Glutamatergic neuron (in vitro differentiated cells): ENCODE measurements around the gene PRKAG3. TPM values are rescaled to one million over a fixed set of nuclear protein-coding genes. Genes with fewer than 3 reads are reported as not detected.

Experiments
- DNase-seq: peaks from one replicate; pipeline ENCODE4 v3.0.0; 2022
- H3K27ac Mint-ChIP-seq: one replicate; pipeline ENCODE4 v1.8.0; 2020; ENCODE audit warnings: mild to moderate bottlenecking, mixed read lengths, inconsistent platforms; ENCODE audit not compliant: unreplicated experiment
- H3K27me3 Mint-ChIP-seq: one replicate; pipeline ENCODE4 v1.8.0; 2020; ENCODE audit warnings: mild to moderate bottlenecking, moderate library complexity, mixed read lengths, inconsistent platforms; ENCODE audit not compliant: unreplicated experiment
- H3K36me3 Mint-ChIP-seq: one replicate; pipeline ENCODE4 v1.8.0; 2020; ENCODE audit warnings: mild to moderate bottlenecking, mixed read lengths, inconsistent platforms; ENCODE audit not compliant: unreplicated experiment
- H3K4me1 Mint-ChIP-seq: one replicate; pipeline ENCODE4 v1.8.0; 2020; ENCODE audit warnings: mild to moderate bottlenecking, low read depth, mixed read lengths, inconsistent platforms; ENCODE audit not compliant: unreplicated experiment
- H3K4me3 Mint-ChIP-seq: one replicate; pipeline ENCODE4 v1.8.0; 2020; ENCODE audit warnings: mild to moderate bottlenecking, mixed read lengths, inconsistent platforms; ENCODE audit not compliant: unreplicated experiment
- H3K9me3 Mint-ChIP-seq: one replicate; pipeline ENCODE4 v1.8.0; 2020; ENCODE audit warnings: mild to moderate bottlenecking, moderate library complexity, mixed read lengths, inconsistent platforms; ENCODE audit not compliant: unreplicated experiment
- total RNA-seq: library from RNA; stranded (reverse); fragmentation: NEBNext Ultra II Directional; extraction: Animal tissue kit (Norgen Biotek cat#: 25700); gene quantifications from one replicate; pipeline ENCODE4 v1.2.1, GENCODE V29; 2021; ENCODE audit not compliant: unreplicated experiment
- TF ChIP-seq, protein P1 (sequence below): fragments of 200-600 bp; sonication (generic); IDR thresholded peaks from one replicate; pipeline ENCODE4 v1.5.0; 2021; ENCODE audit not compliant: partially characterized antibody, unreplicated experiment

The PRKAG3 gene
- total RNA-seq, 1 donor from 2014 or later: not detected

GRCh38 chr2:218878926-218879761 is 47.5 kb upstream of the PRKAG3 start:
- H3K36me3 Mint-ChIP-seq: no peaks in the 10 kb centered on the region
- peaks cover 24% of the 10 kb centered on the region for H3K27me3 Mint-ChIP-seq
- H3K9me3 Mint-ChIP-seq: peaks cover 3% of the 10 kb centered on the region
- H3K27ac Mint-ChIP-seq: no peak overlapping the region
- peak; percentile 64 for DNase-seq
- peaks cover 36% of the 10 kb centered on the region for H3K4me1 Mint-ChIP-seq
- peak overlapping the region; percentile 47 for H3K4me3 Mint-ChIP-seq
- TF ChIP-seq, protein P1, sequence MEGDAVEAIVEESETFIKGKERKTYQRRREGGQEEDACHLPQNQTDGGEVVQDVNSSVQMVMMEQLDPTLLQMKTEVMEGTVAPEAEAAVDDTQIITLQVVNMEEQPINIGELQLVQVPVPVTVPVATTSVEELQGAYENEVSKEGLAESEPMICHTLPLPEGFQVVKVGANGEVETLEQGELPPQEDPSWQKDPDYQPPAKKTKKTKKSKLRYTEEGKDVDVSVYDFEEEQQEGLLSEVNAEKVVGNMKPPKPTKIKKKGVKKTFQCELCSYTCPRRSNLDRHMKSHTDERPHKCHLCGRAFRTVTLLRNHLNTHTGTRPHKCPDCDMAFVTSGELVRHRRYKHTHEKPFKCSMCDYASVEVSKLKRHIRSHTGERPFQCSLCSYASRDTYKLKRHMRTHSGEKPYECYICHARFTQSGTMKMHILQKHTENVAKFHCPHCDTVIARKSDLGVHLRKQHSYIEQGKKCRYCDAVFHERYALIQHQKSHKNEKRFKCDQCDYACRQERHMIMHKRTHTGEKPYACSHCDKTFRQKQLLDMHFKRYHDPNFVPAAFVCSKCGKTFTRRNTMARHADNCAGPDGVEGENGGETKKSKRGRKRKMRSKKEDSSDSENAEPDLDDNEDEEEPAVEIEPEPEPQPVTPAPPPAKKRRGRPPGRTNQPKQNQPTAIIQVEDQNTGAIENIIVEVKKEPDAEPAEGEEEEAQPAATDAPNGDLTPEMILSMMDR: no peak

DNA sequence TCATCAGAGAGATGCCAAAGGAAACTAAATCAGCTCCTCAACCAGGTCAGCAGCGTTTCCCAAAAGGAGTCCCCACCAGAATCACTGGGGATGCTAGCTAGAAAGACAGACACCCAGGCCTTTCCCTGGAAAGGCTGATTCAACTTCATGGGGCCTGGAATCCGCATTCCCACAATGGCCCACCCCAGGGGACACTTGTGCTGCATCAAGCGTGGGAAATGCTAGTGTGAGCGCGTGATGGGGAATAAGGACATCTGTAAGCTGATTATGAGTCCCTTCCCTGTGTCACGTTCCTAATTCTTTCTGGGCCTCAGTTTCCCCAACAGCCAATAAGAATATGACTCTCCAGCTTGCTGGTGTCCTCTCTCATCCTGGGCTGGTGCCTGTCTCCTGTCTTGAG is 46.9 kb upstream of the PRKAG3 start:
- H3K4me1 Mint-ChIP-seq: peaks cover 36% of the 10 kb centered on the region
- H3K36me3 Mint-ChIP-seq: no peaks in the 10 kb centered on the region
- H3K27ac Mint-ChIP-seq: no peak overlapping the region

GRCh38 chr2:218877891-218878290 is 46.3 kb upstream of the PRKAG3 start:
- no peak overlapping the region for H3K27ac Mint-ChIP-seq
- H3K36me3 Mint-ChIP-seq: no peaks in the 10 kb centered on the region
- no peak overlapping the region for H3K4me3 Mint-ChIP-seq
- H3K9me3 Mint-ChIP-seq: peaks cover 6% of the 10 kb centered on the region
- peaks cover 24% of the 10 kb centered on the region for H3K27me3 Mint-ChIP-seq
- H3K4me1 Mint-ChIP-seq: peaks cover 35% of the 10 kb centered on the region
- DNase-seq: peak; percentile 13
- TF ChIP-seq, protein P1: no peak

More for the DNA sequence above, 46.9 kb upstream of the PRKAG3 start:
- peak; percentile 39 for DNase-seq
- Mint-ChIP-seq H3K9me3 (peaks cover 3% of the 10 kb centered on the region), H3K4me3 (no peak overlapping the region), H3K27me3 (peaks cover 24% of the 10 kb centered on the region)
- TF ChIP-seq, protein P1: no peak

DNA sequence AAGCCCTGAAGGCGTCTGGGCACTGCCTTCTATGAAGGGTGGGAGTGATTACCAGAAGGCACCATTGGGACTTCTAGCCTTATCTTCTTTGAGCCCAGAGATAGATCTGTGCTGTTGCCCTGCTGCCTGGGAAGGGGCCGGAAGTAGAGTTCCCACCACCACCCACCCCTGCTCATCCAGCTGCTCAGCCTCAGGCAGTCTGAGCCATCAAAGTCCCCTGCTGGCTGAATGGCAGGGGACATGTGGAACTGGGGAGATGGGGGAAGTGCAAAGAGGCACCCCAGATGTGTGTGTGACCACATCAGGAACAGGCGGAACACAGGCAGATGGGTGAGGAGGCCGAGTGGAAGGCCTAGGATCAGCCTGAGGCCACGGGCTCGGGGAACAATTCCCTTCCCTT is 45.7 kb upstream of the PRKAG3 start:
- Mint-ChIP-seq H3K36me3 (no peaks in the 10 kb centered on the region), H3K27me3 (peaks cover 23% of the 10 kb centered on the region), H3K4me1 (peaks cover 32% of the 10 kb centered on the region), H3K27ac (no peak overlapping the region), H3K4me3 (no peak overlapping the region), H3K9me3 (peaks cover 6% of the 10 kb centered on the region)
- TF ChIP-seq, protein P1: no peak
- DNase-seq: peak; percentile 27

DNA sequence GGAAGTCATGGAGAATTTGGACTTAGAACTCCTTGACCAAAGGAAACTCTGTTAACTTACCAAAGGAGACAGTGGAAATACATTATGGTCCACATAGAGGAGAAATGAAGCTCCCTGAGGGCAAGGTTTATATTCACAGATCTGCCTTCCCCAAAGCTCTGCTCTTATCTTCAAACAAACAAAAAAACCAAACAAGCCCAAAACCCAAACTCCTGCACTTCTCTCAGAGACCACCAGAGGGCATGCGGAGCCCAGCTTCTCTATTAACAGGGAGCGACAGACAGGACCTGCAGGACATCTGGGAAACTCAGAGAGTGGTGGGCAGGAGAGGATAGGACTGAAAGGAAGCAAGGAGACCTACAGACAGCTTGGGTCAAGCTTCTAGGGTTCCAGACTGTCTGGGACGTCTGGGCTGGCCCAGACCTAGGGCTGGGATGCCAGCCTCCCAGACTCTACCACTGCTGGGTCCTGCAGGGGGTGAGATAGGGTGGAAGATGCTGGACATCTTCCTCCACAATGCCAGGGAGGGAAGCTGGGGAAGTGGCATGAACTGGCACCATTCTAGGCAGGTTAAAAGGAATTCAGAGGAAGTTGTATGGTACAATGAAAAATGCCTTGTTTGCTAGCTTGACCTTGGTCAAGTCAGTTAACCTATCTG is 45.1 kb upstream of the PRKAG3 start:
- peaks cover 6% of the 10 kb centered on the region for H3K9me3 Mint-ChIP-seq
- H3K27me3 Mint-ChIP-seq: peaks cover 24% of the 10 kb centered on the region
- peak overlapping the region; percentile 50 for H3K4me3 Mint-ChIP-seq
- H3K4me1 Mint-ChIP-seq: peaks cover 31% of the 10 kb centered on the region
- no peak overlapping the region for H3K27ac Mint-ChIP-seq
- no peaks in the 10 kb centered on the region for H3K36me3 Mint-ChIP-seq
- TF ChIP-seq, protein P1: peak; percentile 98
- DNase-seq: peak; percentile 80
